ENCODE results near the gene PEMT.

PEMT gene

GRCh38 chr17:17624741-17625140 is 33.2 kb upstream of the PEMT start:
- H3K27me3 ChIP-seq (ENCODE audit: control insufficient read depth, insufficient read depth, low read length) = no peaks in the 10 kb centered on the region

GRCh38 chr17:17623904-17624303 is 32.4 kb upstream of the PEMT start:
- Histone ChIP-seq H3K9ac (ENCODE audit: low read length) (no peak overlapping the region), H3K4me3 (ENCODE audit: low read length) (no peak overlapping the region)

More at GRCh38 chr17:17624741-17625140, 33.2 kb upstream of the PEMT start:
- Histone ChIP-seq H3K4me1 (ENCODE audit: control insufficient read depth, insufficient read depth, low read length) (no peaks in the 10 kb centered on the region), H3K4me3 (ENCODE audit: low read length) (no peak overlapping the region), H3K9me3 (ENCODE audit: control insufficient read depth, low read length) (no peaks in the 10 kb centered on the region), H3K9ac (ENCODE audit: low read length) (no peak overlapping the region), H3K36me3 (ENCODE audit: control insufficient read depth, insufficient read depth, low read length) (no peaks in the 10 kb centered on the region)

GRCh38 chr17:17621254-17621653 is 29.7 kb upstream of the PEMT start:
- Histone ChIP-seq H3K4me3 (ENCODE audit: low read length) (no peak overlapping the region), H3K9me3 (ENCODE audit: control insufficient read depth, low read length) (no peaks in the 10 kb centered on the region), H3K4me1 (ENCODE audit: control insufficient read depth, insufficient read depth, low read length) (no peaks in the 10 kb centered on the region), H3K27me3 (ENCODE audit: control insufficient read depth, insufficient read depth, low read length) (no peaks in the 10 kb centered on the region), H3K36me3 (ENCODE audit: control insufficient read depth, insufficient read depth, low read length) (no peaks in the 10 kb centered on the region), H3K9ac (ENCODE audit: low read length) (no peak overlapping the region)

More at GRCh38 chr17:17623904-17624303, 32.4 kb upstream of the PEMT start:
- H3K27me3 ChIP-seq (ENCODE audit: control insufficient read depth, insufficient read depth, low read length) = no peaks in the 10 kb centered on the region
- H3K36me3 ChIP-seq (ENCODE audit: control insufficient read depth, insufficient read depth, low read length) = no peaks in the 10 kb centered on the region
- H3K4me1 ChIP-seq (ENCODE audit: control insufficient read depth, insufficient read depth, low read length) = no peaks in the 10 kb centered on the region
- H3K9me3 ChIP-seq (ENCODE audit: control insufficient read depth, low read length) = no peaks in the 10 kb centered on the region

GRCh38 chr17:17613708-17614114 is 22.2 kb upstream of the PEMT start:
- Histone ChIP-seq H3K27me3 (ENCODE audit: control insufficient read depth, insufficient read depth, low read length) (no peaks in the 10 kb centered on the region), H3K4me1 (ENCODE audit: control insufficient read depth, insufficient read depth, low read length) (no peaks in the 10 kb centered on the region), H3K9ac (ENCODE audit: low read length) (no peak overlapping the region), H3K4me3 (ENCODE audit: low read length) (no peak overlapping the region), H3K36me3 (ENCODE audit: control insufficient read depth, insufficient read depth, low read length) (no peaks in the 10 kb centered on the region), H3K9me3 (ENCODE audit: control insufficient read depth, low read length) (no peaks in the 10 kb centered on the region)

- Histone ChIP-seq H3K4me1 (ENCODE audit: control insufficient read depth, insufficient read depth, low read length) (no peaks in the 10 kb centered on the region), H3K9ac (ENCODE audit: low read length) (no peak overlapping the region), H3K27me3 (ENCODE audit: control insufficient read depth, insufficient read depth, low read length) (no peaks in the 10 kb centered on the region), H3K4me3 (ENCODE audit: low read length) (no peak overlapping the region), H3K9me3 (ENCODE audit: control insufficient read depth, low read length) (no peaks in the 10 kb centered on the region), H3K36me3 (ENCODE audit: control insufficient read depth, insufficient read depth, low read length) (no peaks in the 10 kb centered on the region)
Observed at GRCh38 chr17:17612085-17613022, 20.8 kb upstream of the PEMT start.

GRCh38 chr17:17609121-17609520 is 17.6 kb upstream of the PEMT start:
- no peaks in the 10 kb centered on the region for H3K36me3 ChIP-seq (ENCODE audit: control insufficient read depth, insufficient read depth, low read length)
- no peaks in the 10 kb centered on the region for H3K9me3 ChIP-seq (ENCODE audit: control insufficient read depth, low read length)
- H3K27me3 ChIP-seq (ENCODE audit: control insufficient read depth, insufficient read depth, low read length) = no peaks in the 10 kb centered on the region
- H3K4me1 ChIP-seq (ENCODE audit: control insufficient read depth, insufficient read depth, low read length) = no peaks in the 10 kb centered on the region
- no peak overlapping the region for H3K9ac ChIP-seq (ENCODE audit: low read length)
- no peak overlapping the region for H3K4me3 ChIP-seq (ENCODE audit: low read length)

GRCh38 chr17:17606416-17607000 is 15.0 kb upstream of the PEMT start:
- no peak overlapping the region for H3K4me3 ChIP-seq (ENCODE audit: low read length)

GRCh38 chr17:17605729-17606088 is 14.2 kb upstream of the PEMT start:
- Histone ChIP-seq H3K27me3 (ENCODE audit: control insufficient read depth, insufficient read depth, low read length) (no peaks in the 10 kb centered on the region), H3K4me3 (ENCODE audit: low read length) (no peak overlapping the region), H3K36me3 (ENCODE audit: control insufficient read depth, insufficient read depth, low read length) (no peaks in the 10 kb centered on the region), H3K9ac (ENCODE audit: low read length) (no peak overlapping the region), H3K4me1 (ENCODE audit: control insufficient read depth, insufficient read depth, low read length) (no peaks in the 10 kb centered on the region), H3K9me3 (ENCODE audit: control insufficient read depth, low read length) (no peaks in the 10 kb centered on the region)

More at GRCh38 chr17:17606416-17607000, 15.0 kb upstream of the PEMT start:
- Histone ChIP-seq H3K4me1 (ENCODE audit: control insufficient read depth, insufficient read depth, low read length) (no peaks in the 10 kb centered on the region), H3K9ac (ENCODE audit: low read length) (no peak overlapping the region), H3K9me3 (ENCODE audit: control insufficient read depth, low read length) (no peaks in the 10 kb centered on the region), H3K36me3 (ENCODE audit: control insufficient read depth, insufficient read depth, low read length) (no peaks in the 10 kb centered on the region), H3K27me3 (ENCODE audit: control insufficient read depth, insufficient read depth, low read length) (no peaks in the 10 kb centered on the region)

GRCh38 chr17:17605083-17605728 is 13.7 kb upstream of the PEMT start:
- no peaks in the 10 kb centered on the region for H3K9me3 ChIP-seq (ENCODE audit: control insufficient read depth, low read length)
- no peaks in the 10 kb centered on the region for H3K4me1 ChIP-seq (ENCODE audit: control insufficient read depth, insufficient read depth, low read length)
- H3K4me3 ChIP-seq (ENCODE audit: low read length) = no peak overlapping the region
- H3K27me3 ChIP-seq (ENCODE audit: control insufficient read depth, insufficient read depth, low read length) = no peaks in the 10 kb centered on the region
- H3K36me3 ChIP-seq (ENCODE audit: control insufficient read depth, insufficient read depth, low read length) = no peaks in the 10 kb centered on the region
- H3K9ac ChIP-seq (ENCODE audit: low read length) = no peak overlapping the region

GRCh38 chr17:17603895-17604225 is 12.4 kb upstream of the PEMT start:
- Histone ChIP-seq H3K36me3 (ENCODE audit: control insufficient read depth, insufficient read depth, low read length) (no peaks in the 10 kb centered on the region), H3K9me3 (ENCODE audit: control insufficient read depth, low read length) (no peaks in the 10 kb centered on the region), H3K4me1 (ENCODE audit: control insufficient read depth, insufficient read depth, low read length) (no peaks in the 10 kb centered on the region), H3K4me3 (ENCODE audit: low read length) (no peak overlapping the region), H3K27me3 (ENCODE audit: control insufficient read depth, insufficient read depth, low read length) (no peaks in the 10 kb centered on the region), H3K9ac (ENCODE audit: low read length) (no peak overlapping the region)

- no peaks in the 10 kb centered on the region for H3K9me3 ChIP-seq (ENCODE audit: control insufficient read depth, low read length)
- no peaks in the 10 kb centered on the region for H3K27me3 ChIP-seq (ENCODE audit: control insufficient read depth, insufficient read depth, low read length)
- H3K36me3 ChIP-seq (ENCODE audit: control insufficient read depth, insufficient read depth, low read length) = no peaks in the 10 kb centered on the region
- no peak overlapping the region for H3K4me3 ChIP-seq (ENCODE audit: low read length)
- H3K9ac ChIP-seq (ENCODE audit: low read length) = no peak overlapping the region
- H3K4me1 ChIP-seq (ENCODE audit: control insufficient read depth, insufficient read depth, low read length) = no peaks in the 10 kb centered on the region
Observed at GRCh38 chr17:17603178-17603894, 11.8 kb upstream of the PEMT start.

GRCh38 chr17:17599965-17600364 is 8.5 kb upstream of the PEMT start:
- H3K9ac ChIP-seq (ENCODE audit: low read length) = no peak overlapping the region
- no peaks in the 10 kb centered on the region for H3K4me1 ChIP-seq (ENCODE audit: control insufficient read depth, insufficient read depth, low read length)
- no peaks in the 10 kb centered on the region for H3K27me3 ChIP-seq (ENCODE audit: control insufficient read depth, insufficient read depth, low read length)
- H3K9me3 ChIP-seq (ENCODE audit: control insufficient read depth, low read length) = no peaks in the 10 kb centered on the region
- no peaks in the 10 kb centered on the region for H3K36me3 ChIP-seq (ENCODE audit: control insufficient read depth, insufficient read depth, low read length)
- no peak overlapping the region for H3K4me3 ChIP-seq (ENCODE audit: low read length)

All from mucosa of stomach (tissue), 1 donor.